HG02970 (cell line): ENCODE data around the gene MAPK7.

Experiments
- ATAC-seq: cut with Tn5 transposase; IDR thresholded peaks from one replicate; pipeline ENCODE4 v1.9.1; 2021; ENCODE audit warnings: mild to moderate bottlenecking, moderate library complexity, moderate number of reproducible peaks; ENCODE audit not compliant: unreplicated experiment, low FRiP score

MAPK7 gene

GRCh38 chr17:19378416-19379360, at the start of gene MAPK7:
TSS of gene MAPK7 (plus strand) at chr17:19378498. CDS start at chr17:19378901, 403 bp downstream.
- no peak for ATAC-seq

- ATAC-seq, result no peak
These were observed 49.2 kb upstream of the MAPK7 start for GRCh38 chr17:19329136-19329535.

- no peak for ATAC-seq
These were observed 48.5 kb upstream of the MAPK7 start for GRCh38 chr17:19329839-19330238.

- no peak for ATAC-seq
These were observed 48.0 kb upstream of the MAPK7 start for GRCh38 chr17:19330271-19330670.

GRCh38 chr17:19331134-19331533, 47.2 kb upstream of the MAPK7 start:
- no peak for ATAC-seq

GRCh38 chr17:19331543-19332245, 46.6 kb upstream of the MAPK7 start:
- no peak for ATAC-seq

GRCh38 chr17:19332371-19333131, 45.7 kb upstream of the MAPK7 start:
- ATAC-seq, result no peak

GRCh38 chr17:19333132-19333440, 45.2 kb upstream of the MAPK7 start:
- ATAC-seq, result no peak

GRCh38 chr17:19333736-19334290, 44.5 kb upstream of the MAPK7 start:
- ATAC-seq, result no peak

GRCh38 chr17:19334331-19334730, 44.0 kb upstream of the MAPK7 start:
- ATAC-seq, result no peak

- no peak for ATAC-seq
These were observed 42.2 kb upstream of the MAPK7 start for GRCh38 chr17:19335951-19336631.

GRCh38 chr17:19336938-19337711, 41.2 kb upstream of the MAPK7 start:
- ATAC-seq, result no peak

- no peak for ATAC-seq
These were observed 40.6 kb upstream of the MAPK7 start for GRCh38 chr17:19337712-19338023.

- no peak for ATAC-seq
These were observed 40.0 kb upstream of the MAPK7 start for GRCh38 chr17:19338031-19338990.

GRCh38 chr17:19339341-19339815, 38.9 kb upstream of the MAPK7 start:
- no peak for ATAC-seq

- no peak for ATAC-seq
These were observed 37.1 kb upstream of the MAPK7 start for GRCh38 chr17:19341211-19341631.

- ATAC-seq, result no peak
These were observed 36.4 kb upstream of the MAPK7 start for GRCh38 chr17:19341641-19342610.
